Ramos (cell line): ENCODE measurements around the gene KAT2B.
"Not testable (repeated sequence)": the region's sequence is repeated elsewhere in the genome, so short reads cannot be mapped to it uniquely, and the experiment has no call there.

ENCODE experiments used
- in situ Hi-C: fragments of 300-500 bp; cut with MboI; formaldehyde crosslinking; loops from one replicate; pipeline ENCODE4 v1.14.3; 2022; ENCODE audit warnings: low sequenced_read_pairs; ENCODE audit not compliant: unreplicated experiment

Gene KAT2B

DNA sequence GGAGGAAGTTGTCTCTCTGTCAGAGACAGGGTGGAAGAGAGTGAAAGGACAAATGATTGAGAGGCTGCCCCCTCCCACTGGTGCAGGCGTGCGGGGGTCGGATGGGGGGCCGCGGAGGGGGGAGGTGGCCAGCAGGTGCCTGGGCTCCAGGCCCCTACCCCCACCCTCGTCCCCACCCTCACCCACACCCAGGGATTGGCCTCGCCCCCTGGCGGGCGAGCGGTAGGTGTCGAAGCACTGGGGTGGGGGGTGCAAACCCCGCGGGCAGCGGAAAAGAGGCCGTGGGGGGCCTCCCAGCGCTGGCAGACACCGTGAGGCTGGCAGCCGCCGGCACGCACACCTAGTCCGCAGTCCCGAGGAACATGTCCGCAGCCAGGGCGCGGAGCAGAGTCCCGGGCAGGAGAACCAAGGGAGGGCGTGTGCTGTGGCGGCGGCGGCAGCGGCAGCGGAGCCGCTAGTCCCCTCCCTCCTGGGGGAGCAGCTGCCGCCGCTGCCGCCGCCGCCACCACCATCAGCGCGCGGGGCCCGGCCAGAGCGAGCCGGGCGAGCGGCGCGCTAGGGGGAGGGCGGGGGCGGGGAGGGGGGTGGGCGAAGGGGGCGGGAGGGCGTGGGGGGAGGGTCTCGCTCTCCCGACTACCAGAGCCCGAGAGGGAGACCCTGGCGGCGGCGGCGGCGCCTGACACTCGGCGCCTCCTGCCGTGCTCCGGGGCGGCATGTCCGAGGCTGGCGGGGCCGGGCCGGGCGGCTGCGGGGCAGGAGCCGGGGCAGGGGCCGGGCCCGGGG is at the start of gene KAT2B:
KAT2B (plus strand) TSS at position 682 of the 783 bp plus-strand sequence; CDS start at position 714, 32 bp downstream.
- in situ Hi-C loops = loop anchor here (10.0 kb wide), 1 partner anchor 145 kb away; the partner anchor contains the start of gene SGO1

DNA sequence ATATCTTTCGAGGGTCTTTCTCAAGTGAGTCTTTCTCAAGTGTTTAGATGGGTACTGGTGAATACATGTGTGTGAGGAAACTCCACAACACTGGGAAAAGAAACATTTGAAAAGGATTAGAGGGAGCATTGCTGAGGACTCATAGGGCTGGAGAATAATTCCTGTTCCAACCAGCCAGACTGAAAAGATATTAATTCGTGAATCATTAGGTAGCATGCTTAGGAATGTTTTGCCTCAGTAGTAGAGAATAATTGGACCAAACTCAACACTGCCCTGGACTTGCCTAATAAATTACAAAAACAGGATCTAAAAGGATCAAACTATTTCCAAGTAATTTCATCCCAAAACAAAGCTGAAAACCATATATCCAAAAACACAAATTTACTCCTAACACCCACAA is 45.5 kb upstream of the KAT2B start:
- in situ Hi-C loops = no loop called here

DNA sequence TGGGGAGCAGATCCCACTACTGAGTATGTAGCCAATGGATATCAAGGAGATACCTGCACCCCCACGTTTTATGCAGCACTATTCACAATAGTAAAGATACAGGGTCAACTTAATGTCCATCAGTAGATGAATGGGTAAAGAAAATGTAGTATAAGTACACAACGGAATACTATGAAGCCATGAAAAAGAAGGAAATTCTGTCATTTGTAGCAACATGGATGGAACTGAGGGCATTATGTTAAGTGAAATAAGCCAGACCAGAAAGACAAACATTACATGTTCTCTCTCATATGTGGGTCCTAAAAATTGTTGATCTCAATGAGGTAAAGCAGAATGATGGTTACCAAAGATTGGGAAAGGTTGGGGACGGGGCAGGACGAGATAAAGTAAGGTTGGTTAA is 42.7 kb upstream of the KAT2B start:
- in situ Hi-C loops = no loop called here

DNA sequence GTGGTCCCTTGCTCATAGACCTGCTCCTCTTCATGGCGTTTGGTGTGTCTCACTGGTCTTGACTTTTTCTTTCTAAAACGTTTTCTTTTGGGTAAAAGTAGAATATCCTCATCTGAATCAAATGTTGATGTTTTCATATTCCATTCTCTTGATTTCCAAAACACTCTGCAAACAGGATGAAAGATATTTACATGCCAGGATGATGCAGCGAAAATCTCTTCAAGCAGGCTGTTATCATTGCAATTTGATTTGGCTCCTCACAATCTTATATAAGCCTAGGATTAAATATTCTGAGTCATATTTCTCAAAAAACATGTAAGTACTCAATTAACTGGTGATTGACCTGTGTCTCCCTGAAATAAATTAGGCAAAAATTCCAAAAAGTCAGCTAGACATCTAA is 38.3 kb upstream of the KAT2B start:
- in situ Hi-C loops = no loop called here

DNA sequence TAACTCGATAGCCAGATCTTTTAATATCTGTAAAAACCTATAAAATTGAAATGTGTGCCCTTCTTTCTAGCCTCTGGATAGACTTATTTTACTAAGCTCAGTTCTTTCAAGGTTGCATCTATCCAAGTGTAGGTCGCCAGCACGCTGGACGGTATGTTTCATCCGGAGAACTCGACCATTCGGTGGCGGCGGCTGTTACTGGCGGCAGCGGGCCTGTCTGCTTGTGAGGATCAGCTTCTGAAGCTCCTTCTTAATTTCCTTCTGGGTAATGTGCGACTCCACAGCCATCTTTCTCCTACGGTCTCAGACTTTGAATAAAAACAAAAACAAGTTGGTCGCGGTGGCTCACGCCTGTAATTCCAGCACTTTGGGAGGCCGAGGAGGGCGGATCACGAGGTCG is 32.3 kb upstream of the KAT2B start:
- in situ Hi-C loops = no loop called here

DNA sequence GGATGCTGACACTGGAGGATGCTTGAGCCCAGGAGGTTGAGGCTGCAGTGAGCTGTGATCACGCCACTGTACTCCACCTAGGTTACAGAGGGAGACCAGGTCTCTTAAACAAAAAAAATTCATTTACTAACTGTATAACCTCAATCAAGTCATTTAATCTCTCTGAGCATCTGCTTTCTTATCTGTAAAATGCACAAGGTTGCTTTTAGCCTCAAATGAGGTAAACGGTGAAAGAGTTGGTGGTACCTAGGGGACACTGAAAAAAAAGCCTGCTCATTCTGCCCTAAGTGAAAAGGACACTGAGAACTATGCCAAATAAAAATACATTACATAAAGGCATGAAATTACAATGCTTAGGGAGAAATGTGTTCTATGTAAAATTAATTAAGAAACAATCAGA is 31.6 kb upstream of the KAT2B start:
- in situ Hi-C loops = no loop called here

DNA sequence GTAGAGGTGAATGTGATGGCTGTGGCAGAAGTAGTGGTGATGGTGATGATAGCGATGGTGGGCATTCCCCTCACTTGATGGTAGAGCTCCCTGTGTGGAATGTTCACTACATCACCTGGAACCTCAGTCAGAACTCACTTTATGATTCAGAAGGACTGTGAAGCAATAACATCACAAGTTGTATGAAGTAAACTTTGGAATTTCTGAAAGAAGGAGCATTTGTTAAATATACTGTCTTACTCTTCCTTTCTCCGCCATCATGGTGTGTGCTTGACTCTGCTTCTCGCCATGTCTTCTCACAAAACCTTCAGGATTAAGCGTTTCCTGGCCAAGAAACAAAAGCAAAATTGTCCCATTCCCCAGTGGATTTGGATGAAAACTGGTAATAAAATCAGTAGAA is 28.1 kb upstream of the KAT2B start, which contains the start of gene PP2D1:
PP2D1 (minus strand) TSS at position 101 of the 400 bp plus-strand sequence. CDS start 192 bp downstream, outside the sequence.
- in situ Hi-C loops = no loop called here

DNA sequence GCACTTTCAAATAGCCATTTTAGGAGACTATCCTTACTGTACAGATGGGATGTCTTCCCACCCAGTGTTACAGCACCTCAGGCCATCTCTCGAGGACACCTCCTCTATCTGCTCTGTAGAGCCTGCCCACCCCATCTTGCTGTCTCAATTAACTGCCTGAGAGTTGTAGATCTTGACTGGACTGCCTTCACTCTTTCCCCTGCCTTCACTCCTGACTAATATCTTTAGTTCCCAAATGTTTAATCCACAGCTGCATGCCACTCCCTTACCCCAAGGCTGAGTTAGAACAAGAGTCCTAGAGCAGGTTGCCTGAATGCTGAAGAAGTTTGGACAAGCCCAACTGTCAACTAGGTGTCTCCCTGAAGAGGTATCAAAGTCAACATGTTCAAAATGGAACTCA is 26.9 kb upstream of the KAT2B start:
- in situ Hi-C loops = no loop called here

DNA sequence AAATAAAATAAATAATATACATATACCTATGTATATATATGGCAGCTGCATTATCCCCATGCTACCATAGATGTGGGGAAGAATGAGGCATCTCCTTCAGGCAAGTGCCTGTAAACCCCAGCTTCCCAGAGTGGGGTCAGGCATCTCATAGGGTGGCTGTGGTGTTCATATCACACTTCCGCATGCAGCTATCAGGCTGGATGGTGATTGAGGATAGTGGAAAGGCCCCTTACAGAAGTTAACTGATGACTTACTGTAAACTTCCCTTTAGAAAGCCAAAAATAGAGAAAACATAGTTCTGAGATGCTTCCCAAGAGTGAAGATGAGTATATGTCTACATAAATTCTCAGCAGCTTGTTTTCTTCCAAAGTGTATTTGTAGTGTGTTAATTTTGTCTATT is 24.7 kb upstream of the KAT2B start:
- in situ Hi-C loops = no loop called here

DNA sequence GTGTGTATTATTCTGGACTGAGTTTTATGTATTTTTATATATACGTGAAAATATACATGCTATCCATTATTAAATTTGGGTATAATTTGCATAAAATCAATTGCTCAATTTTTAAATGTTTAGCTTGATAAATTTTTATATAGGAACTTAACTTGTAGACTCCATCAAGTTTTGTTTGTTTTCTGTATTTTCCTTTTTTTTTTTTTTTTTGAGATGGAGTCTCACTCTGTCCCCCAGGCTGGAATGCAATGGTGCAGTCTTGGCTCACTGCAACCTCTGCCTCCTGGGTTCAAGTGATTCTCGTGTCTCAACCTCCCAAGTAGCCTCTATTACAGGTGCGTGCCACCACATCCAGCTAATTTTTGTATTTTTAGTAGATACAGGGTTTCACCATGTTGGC is 24.2 kb upstream of the KAT2B start:
- in situ Hi-C loops = not testable (repeated sequence)

DNA sequence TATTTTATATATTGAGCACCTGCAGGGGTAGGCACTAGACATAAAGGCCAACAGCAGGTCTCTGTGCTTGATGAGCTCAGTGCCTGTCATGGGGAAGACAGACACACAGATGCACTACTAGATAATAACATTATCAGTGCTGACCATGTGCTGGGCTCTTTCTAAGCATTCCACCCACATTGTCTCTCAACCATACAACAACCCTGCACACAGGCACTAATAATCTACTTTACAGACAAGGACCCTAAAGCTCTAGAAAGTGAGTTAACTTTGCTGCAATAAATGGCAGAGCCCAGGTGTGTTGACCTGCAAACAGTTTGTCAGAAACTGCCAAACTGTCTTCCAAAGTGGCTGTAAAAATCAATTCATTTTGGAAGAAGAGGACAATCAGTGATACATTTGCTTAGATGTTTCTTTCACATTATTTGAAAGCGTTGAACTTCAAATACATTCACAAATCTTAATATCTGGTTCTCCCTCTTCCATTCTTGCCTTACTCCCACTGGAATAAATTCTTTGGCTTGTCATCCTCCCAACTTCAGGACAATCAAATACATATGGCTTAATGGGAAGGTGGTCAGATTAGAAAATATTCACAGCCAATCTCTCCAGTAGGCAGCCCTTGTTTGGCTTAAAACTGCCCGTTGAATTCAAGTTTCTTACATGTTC is 17.2 kb upstream of the KAT2B start:
- in situ Hi-C loops = no loop called here

DNA sequence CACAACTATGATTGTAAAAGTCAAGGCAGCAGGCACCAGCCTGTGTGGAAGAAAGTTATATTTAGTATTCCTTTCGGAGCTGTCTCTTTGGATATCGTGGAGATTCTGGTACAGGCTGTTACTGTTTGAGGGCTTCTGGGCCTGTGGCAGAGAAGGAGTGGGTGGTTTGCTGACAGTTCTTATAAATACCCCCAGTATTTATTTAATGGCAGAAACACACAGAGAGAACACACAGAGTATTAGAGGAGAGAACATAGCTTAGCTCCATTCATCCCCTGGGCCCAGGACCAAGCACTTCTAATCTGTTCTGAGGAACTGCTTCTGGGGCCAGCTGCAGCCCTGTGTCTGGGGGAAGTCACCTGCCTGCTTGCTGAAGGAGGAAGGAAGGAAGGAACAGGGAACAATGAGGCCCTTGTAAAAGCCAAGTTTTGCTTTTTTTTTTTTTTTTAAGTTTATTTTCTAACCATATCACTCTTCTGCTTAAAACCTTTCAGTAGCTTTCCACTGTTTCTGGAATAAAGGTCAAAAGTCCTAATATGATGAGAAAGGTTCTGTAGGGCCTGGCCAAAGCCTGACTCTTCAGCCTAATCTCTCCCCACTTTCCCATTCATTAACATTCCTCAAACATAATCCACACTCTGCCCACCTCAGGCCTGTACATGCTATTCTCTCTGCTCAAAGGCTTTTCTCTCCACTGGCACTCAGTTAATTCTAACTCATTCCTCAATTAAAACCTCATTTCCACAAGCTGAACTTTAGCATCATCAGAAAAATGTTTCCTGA is 16.4 kb upstream of the KAT2B start:
- in situ Hi-C loops = no loop called here

DNA sequence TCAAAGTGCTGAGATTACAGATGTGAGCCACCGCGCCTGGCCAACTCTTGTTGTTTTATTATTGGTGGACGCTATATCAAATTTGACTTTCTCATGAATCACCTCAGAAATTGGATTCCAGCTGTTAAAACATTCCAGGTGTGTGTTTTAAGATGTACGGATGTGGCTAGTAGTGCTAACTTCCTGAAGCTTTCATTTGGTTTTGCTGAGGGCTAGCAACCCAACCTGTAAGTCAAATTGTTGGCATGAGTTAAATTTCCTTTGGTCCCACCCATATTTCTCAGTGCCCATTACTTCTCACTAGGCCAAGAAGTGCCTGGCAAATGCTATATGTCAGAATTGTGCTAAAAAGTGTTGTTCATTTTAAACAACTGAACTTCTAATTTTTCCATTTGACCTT is 13.1 kb upstream of the KAT2B start:
- in situ Hi-C loops = no loop called here

DNA sequence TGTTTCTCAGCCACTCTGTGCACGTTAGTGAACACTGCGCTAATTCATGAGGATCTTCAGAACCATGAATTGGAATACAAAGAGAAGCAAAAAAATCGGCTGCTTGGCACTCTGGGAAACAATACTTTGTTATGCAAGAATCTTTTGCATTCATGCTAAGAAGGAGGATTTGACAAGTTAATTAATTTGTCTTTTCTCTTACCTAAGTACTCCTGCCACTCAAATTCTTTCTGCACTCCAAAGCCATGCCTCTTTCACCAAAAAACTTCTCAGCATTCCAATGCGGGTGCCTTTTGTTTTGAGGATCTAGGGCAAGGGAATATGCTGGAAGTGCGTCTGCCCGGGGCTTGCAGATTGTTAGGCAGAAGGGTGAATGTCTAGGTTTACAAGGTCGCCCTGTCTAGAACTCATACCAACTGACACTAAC is 11.3 kb upstream of the KAT2B start:
- in situ Hi-C loops = no loop called here

DNA sequence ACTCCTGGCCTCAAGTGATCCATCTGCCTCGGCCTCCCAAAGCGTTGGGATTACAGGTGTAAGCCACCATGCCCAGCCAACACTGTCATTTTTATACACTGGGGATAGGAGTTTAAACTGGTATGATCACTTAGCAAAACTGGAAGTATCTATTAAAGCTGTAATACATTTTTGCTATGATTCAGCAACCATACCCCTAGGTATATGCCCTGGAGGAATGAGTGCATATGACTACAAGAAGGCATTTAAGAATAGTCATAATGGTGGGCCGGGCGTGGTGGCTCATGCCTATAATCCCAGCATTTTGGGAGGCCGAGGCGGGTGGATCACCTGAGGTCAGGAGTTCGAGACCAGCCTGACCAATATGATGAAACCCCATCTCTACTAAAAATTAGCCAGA is 8.3 kb upstream of the KAT2B start:
- in situ Hi-C loops = not testable (repeated sequence)

DNA sequence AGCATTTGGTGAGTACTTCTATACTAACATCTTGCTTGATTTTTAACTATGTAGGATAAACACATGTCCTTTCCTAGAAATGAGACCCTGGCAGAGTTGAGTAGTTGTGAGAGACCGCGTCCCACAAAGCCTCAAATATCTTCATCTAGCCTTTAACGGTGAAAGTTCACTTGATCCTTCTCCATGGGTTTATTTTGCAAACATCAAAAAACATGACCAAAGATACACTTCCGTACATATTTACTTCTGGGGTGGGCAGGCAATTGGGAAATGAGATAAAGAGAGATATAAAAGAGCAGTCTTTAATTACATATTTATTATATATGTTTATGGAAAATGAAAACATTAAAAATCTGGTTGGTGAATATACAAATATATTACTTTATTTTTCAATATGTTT is 5.2 kb upstream of the KAT2B start:
- in situ Hi-C loops = no loop called here

DNA sequence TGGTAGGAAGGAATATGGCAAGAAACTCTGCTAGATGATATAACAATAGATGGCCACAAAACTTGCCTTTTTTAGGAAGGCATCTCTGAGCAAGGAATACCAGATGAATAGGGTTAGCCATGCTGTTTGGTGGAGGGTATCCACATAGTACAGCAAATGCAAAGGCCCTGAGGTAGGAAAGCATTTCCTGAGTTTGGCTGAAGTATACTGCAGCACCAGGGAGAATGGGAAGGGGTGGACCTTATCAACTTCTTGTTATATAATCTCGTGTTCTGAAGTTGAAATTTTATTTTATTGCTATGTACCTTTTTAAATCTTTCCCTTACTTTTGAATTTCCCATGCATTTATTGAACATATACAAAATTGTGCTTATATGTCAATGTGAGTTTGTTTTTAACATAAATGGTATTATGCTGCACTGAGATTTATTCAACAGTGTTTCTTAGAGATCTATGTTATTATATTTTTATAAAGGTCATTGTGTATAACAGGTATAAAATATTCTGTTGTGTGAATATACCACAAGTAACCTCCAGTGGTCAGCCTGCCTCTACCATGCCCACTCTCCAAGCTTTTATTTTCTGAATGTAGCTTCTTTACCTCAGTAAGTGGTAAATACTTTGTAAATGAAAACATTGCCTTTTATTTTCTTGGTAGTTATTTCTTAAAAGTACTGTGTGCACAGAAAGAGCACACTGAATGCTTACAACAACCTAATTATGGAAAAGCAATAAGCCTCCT is 2.8 kb upstream of the KAT2B start:
- in situ Hi-C loops = no loop called here

DNA sequence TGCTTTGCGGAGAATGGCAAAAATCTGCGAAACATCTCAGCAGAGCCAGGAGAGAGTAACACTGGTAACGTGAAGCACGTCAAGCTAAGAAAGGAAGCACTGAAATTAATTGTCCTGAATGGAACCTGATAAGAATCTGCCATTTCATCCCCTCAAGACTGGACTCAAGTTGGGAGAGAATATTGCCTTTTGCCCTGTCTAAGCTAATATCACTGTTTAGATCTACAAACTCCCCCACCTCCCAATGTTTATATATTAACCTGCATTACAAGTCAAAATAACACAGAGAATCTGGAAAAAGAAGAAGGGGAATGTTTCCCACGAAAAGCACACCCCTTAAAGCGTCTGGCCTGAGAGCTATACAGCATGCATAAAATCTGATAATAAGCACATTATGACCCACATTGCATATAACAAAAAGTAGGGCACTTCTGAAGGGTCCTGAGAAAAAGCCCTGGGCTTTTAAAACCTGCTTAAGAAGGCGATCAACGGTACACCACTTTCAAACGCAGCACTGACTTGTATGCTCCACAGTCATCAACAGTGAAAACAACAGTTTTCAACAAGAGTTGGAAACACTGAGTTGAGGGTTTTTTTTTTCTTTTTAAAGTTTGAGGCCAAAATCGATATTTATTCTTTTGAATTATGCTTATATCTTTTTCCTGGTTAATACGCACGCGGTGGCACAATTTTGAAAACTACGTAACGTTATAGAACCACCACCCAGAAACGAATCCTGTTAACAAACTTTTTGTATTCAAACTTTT is 1.4 kb upstream of the KAT2B start:
- in situ Hi-C loops = no loop called here

DNA sequence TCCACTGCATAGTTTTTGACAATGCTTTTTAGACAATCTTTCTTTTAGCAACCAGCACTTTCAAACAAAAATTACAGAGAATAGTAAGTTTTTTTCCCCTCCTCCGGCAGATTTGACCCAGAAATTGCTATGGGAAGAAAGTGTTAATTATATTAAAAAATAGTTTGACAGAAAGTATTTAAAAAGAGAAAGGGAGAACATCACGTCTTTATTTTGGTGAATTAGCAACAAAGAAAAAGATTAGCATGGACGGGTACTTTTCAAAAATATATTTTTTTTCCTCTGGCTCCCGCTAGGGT is 831 bp upstream of the KAT2B start:
- in situ Hi-C loops = no loop called here
